Fibroblast of skin of left quadriceps (primary cell): ENCODE data around the gene PNRC2.
"Not testable (repeated sequence)": the region's sequence is repeated elsewhere in the genome, so short reads cannot be mapped to it uniquely, and the experiment has no call there.

ENCODE experiments used
- DNase-seq, 2 experiments: peaks; one replicate each; pipeline ENCODE4 v3.0.0-alpha.2; 2013; ENCODE audit warnings: low read depth in 2 of 2

Gene PNRC2

GRCh38 chr1:23947366-23947765, 12.3 kb upstream of the PNRC2 start:
- DNase-seq: no peak

DNA sequence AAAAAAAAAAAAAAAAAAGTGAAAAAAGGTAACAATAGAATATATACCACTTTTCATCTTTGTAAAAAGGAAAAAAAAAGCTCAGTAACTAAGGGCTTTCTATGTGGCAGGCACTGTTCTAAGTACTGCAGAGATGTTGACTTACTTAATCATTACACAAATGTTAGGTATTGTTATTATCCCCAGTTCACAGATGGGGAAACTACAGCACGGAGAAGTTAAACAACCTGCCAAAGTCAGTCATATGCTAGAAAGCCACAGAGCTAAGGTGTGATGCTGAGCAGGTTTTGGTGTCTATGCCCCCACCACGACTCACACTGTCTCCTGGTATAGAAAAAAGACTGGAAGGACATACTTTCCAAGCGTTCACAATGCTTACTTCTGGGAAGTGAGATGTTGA, 6.6 kb upstream of the PNRC2 start:
- no peak for DNase-seq

GRCh38 chr1:23957096-23957495, 2.5 kb upstream of the PNRC2 start:
- no peak for DNase-seq

DNA sequence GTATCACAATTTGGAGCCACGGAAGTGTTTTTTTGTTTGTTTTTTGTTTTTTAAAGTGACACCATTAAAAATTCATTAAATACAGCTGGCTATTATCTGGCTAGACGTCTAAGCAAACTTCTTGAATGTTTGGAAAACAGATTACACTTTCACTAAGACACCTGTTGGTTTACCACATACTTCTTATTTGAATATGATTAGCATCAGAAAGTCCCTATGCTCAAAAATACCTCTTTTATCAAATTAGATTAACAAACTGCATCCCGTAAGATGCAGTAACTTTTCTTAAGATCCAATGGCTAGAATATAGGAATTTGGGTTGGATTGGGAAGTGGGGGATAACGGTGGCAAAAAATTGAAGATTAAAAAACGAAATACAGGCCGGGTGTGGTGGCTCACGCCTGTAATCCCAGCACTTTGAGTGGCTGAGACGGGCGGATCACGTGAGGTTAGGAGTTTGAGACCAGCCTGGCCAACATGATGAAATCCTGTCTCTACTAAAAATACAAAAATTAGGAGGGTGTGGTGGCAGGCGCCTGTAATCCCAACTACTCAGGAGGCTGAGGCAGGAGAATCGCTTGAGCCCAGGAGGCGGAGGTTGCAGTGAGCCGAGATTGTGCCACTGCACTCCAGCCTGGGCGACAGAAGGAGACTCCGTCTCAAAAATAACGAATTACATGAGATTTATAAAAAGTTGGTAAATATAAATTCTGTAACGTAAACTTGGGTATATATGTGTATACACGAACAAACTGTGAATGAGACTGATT, 1.4 kb upstream of the PNRC2 start:
- not testable (repeated sequence) for DNase-seq

DNA sequence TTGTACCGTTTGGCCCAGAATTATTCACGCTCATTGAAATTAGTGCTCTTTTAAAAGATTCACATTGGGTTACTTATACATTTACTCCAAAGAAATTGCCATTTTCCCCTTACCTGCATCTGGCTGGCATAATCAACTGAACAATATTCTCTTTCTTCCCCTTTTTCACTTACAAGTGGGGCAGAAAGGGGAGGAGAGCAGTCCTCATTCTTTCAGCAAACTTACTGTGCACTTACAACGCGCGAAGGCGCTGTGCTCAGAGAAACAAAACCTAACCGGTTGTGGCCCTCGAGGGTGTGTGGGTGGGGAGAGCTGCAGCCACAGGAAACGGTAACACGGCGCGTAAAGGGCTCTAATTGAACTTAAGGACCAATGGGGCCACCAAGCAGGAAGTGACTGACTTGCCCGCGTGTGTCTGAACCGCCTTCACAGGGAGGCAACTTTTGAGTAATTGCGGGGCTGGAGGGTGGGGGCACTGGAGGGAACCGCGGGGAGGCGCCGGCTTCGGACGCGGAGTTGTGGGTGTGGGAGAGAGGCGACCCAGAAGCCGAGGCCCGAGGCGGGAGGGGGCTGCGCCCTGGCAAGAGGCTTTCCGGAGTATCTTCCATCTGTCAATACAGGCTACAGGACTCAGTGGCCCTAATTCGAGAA, 693 bp upstream of the PNRC2 start:
- DNase-seq: peak; percentile 54 to 55

- DNase-seq: no peak
Measured at GRCh38 chr1:23960291-23961020, 828 bp downstream of the PNRC2 start.

GRCh38 chr1:23963617-23964234, 4.1 kb downstream of the PNRC2 start:
- no peak for DNase-seq

- no peak for DNase-seq
Measured at GRCh38 chr1:23964235-23964668, 4.6 kb downstream of the PNRC2 start.

DNA sequence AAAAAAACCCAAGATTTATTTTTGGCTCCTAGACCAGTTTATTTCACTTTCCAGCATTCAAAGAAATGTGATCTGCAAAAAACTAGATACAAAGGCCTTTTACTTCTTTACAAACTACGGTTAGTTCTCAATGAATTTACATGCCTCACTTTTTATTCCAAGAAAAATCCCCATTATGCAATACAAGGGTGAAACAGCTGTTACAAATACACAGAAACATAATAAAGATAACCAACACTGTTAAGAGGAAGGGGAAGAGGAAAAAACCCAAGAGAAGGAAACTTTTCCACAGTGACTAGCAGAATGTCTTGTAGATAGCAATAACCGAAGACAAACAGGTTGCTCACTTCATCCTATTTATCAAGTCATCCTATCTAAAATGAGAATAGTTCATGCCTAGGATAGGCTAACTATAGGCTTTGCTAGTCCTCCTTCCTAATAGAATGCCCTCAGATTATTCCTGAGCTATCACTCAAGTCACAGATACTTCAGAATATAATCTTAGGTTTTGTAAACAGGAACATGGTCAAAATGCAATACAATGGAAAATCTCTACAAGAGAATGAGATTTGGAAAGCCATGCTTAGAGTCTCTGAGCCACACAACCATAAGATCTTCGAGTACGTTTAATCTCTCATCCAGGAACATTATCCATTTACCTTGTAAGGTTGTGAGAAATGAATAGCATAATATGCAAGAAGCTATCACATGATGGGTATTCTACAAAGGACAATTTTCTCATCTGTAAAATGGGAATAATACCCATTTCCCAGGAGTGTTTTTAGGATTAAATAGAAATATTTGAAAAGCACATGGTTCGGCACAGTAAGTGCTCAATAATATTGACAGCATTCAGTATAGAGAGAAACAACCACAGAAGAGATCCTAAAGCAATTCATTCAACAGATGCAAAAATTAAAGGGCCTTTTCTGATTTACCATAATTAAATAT, 5.4 kb downstream of the PNRC2 start:
- DNase-seq: no peak

DNA sequence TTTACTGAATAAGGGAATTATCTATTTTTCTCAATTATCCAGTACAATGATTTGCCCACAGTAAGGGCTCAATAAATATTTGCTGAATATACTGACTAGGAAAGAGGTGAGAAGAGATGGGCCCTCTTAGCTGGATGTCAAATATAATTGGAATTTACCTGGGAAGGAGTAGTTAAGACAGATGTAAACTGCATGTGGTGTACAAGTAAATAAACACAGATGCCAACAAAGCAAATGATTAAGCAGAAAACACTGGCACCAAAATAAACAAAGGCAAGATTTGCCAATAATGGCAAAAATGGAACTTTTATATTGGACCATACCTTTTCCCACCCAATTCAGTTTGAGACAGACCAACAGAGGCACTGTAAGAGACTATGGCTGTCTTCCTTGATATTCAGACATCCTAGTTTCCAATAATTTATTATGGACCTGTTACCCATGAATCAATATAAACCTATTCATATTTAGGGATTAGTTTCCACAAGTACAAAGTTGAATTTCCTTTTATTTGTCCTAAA, 7.4 kb downstream of the PNRC2 start:
- no peak for DNase-seq

DNA sequence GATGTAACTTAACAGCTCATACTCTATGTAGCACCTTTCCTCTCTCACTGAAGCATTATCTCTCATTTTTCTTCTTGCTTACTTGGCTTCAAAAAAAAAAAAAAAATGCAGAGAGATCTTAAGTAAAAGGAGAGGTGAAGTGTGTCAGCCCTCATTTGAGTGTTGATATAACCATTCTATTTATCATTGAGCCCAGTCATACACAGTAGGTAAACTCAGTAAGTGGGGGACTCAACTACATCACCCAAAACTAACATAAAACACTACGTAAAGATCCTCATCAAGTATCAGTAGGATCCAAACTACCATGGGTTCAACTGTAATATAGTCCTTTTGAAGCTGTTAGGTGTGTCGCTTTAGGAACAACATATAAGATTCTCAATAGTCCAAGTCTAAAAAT, 8.2 kb downstream of the PNRC2 start:
- no peak for DNase-seq

- DNase-seq: no peak
Measured at GRCh38 chr1:23977187-23977853, 17.7 kb downstream of the PNRC2 start.

GRCh38 chr1:23977854-23978191, 18.2 kb downstream of the PNRC2 start:
- DNase-seq: no peak

DNA sequence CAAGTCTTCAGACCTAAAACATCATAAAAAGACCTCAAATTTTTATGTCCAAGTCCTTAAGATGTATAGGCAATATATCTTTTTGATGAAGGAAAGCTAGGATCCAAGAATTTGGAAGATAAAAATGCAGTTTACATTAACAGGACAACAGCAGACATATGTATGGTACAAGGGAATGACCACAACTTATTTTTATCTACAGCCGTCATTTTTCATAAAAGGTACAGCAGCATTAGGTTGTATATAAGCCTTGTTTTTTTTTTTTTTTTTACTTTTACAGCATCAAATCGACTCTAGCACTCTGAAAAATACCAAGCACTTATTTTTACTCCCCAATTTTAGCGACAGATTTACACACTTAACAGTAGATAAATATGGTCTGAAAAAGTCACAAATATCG, 19.2 kb downstream of the PNRC2 start:
- DNase-seq: no peak

GRCh38 chr1:23979387-23979880, 19.8 kb downstream of the PNRC2 start:
- DNase-seq: no peak

GRCh38 chr1:23979881-23980727, 20.5 kb downstream of the PNRC2 start, which contains the start of gene SRSF10:
Gene SRSF10, minus strand, starts transcription at chr1:23980327. Its CDS starts 72 bp downstream, at chr1:23980255.
- DNase-seq: peak; percentile 98

DNA sequence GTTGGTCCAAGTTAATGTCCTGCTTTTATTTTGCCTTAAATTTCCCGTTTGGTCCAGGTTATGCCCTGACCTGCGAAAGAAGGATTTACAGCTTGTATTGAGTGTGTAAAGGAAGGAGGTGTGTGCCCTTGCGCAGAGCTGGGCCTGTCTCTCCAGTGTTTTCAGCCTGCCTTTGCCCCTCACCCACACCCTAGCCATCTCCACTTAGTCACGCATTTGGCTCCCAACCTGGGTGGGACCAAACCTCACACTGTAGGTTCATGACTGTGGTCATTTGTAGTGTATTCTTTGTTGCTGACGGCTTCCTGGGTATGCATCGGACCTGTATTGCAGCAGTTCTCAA, 21.1 kb downstream of the PNRC2 start:
- DNase-seq: no peak

- peak; percentile 71 to 75 for DNase-seq
Measured at GRCh38 chr1:23984417-23985186, 25.0 kb downstream of the PNRC2 start.

- DNase-seq: not testable (repeated sequence)
Measured at GRCh38 chr1:23987038-23987437, 27.4 kb downstream of the PNRC2 start.
